Islet precursor cell (in vitro differentiated cells): Measurements from ENCODE around the gene FCRL5.
"Not testable (repeated sequence)": the region's sequence is repeated elsewhere in the genome, so short reads cannot be mapped to it uniquely, and the experiment has no call there.

Experiments used
- DNase-seq: peaks from one replicate; pipeline ENCODE4 v3.0.0-alpha.2; 2018

FCRL5 gene

GRCh38 chr1:157487096-157487495 lies 65.2 kb downstream of the FCRL5 start:
- DNase-seq, result no peak

- DNase-seq, result not testable (repeated sequence)
Measured at GRCh38 chr1:157486400-157486799, 65.9 kb downstream of the FCRL5 start.

- DNase-seq, result no peak
Measured at GRCh38 chr1:157485793-157486192, 66.5 kb downstream of the FCRL5 start.

- no peak for DNase-seq
Measured at GRCh38 chr1:157484573-157484972, 67.7 kb downstream of the FCRL5 start.

GRCh38 chr1:157483635-157484034 lies 68.7 kb downstream of the FCRL5 start:
- no peak for DNase-seq

- no peak for DNase-seq
Measured at GRCh38 chr1:157482717-157483116, 69.6 kb downstream of the FCRL5 start.

GRCh38 chr1:157482174-157482573 lies 70.1 kb downstream of the FCRL5 start:
- DNase-seq, result no peak

- no peak for DNase-seq
Measured at GRCh38 chr1:157478030-157478429, 74.3 kb downstream of the FCRL5 start.

GRCh38 chr1:157477419-157477818 lies 74.9 kb downstream of the FCRL5 start:
- DNase-seq, result no peak

GRCh38 chr1:157472959-157473358 lies 79.4 kb downstream of the FCRL5 start:
- no peak for DNase-seq

- no peak for DNase-seq
Measured at GRCh38 chr1:157472056-157472701, 80.1 kb downstream of the FCRL5 start.

GRCh38 chr1:157471531-157471930 lies 80.8 kb downstream of the FCRL5 start:
- no peak for DNase-seq

- DNase-seq, result no peak
Measured at GRCh38 chr1:157469752-157470675, 82.3 kb downstream of the FCRL5 start.

GRCh38 chr1:157469300-157469699 lies 83.0 kb downstream of the FCRL5 start:
- DNase-seq, result no peak

- DNase-seq, result no peak
Measured at GRCh38 chr1:157466011-157466410, 86.3 kb downstream of the FCRL5 start.
